Pericardium fibroblast (primary cell): ENCODE measurements around the gene HTATIP2. TPM values are rescaled to one million over a fixed set of nuclear protein-coding genes. Genes with fewer than 3 reads are reported as not detected.

Experiments used
- total RNA-seq: library from RNA; depleted of rRNA; stranded (reverse); fragments of >200 nt; gene quantifications from 2 replicates; pipeline ENCODE4 v1.2.3, GENCODE V29; 2015

The HTATIP2 gene
- total RNA-seq: 16.1 and 33.7 TPM in 2 replicates

DNA sequence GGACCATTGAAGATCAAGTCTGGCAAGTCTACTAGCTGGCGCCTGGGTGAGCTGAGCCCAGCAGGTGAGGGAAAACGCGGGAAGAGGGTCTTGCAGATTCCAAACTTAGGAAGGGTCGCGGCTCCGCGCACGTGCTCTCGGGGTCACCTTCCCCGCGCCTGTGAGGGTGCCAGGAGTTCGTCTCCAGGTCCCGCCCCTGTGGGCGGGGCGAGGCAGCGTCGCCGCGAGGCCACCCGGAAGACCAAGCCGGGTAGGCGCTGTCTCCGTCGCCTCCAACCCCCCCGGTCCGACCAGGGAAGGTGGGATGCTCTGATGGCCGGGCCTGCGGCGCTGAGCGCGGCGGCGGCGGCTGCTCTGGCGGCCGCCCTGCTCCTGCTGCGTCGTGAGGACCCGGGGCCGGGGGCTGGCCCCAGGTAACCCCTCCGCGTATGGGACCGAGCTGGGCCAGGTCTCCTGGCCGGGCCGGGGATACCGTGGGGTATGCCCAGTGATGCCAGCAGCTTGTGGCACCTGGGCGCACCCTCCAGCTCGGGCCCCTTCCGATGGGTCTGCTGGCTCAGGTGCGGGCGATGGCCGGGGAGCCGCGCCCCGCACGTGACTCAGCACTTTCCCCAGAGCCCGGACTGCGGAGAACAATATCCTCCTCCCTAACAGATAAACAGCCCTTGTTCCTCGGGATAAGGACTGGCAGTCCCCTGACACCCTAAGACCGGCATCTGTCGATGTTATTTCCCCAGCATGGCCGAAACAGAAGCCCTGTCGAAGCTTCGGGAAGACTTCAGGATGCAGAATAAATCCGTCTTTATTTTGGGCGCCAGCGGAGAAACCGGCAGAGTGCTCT, at the start of gene HTATIP2:
TSS of gene HTATIP2 (plus strand) at position 215 of the 841 bp plus-strand sequence. CDS start at position 739, 524 bp downstream.

GRCh38 chr11:20387261-20388095, 24.0 kb downstream of the HTATIP2 start, which contains the start of gene PRMT3:
PRMT3 (plus strand) TSS chr11:20387716; CDS start chr11:20387747, 31 bp downstream.

Other genes with a start within 250 kb of the HTATIP2 start
- gene DBX1, start 203.2 kb upstream of the HTATIP2 start, total RNA-seq: not detected in 2 replicates
- gene PRMT3, start 24.0 kb downstream of the HTATIP2 start, total RNA-seq: 8.1 and 23.1 TPM in 2 replicates
- not detected in 2 replicates for gene SLC6A5, start 235.9 kb downstream of the HTATIP2 start, total RNA-seq